HG03066 (cell line): Measurements from ENCODE around the gene RRP9.

Source experiments
- ATAC-seq: cut with Tn5 transposase; IDR thresholded peaks from one replicate; pipeline ENCODE4 v1.9.1; 2021; ENCODE audit warnings: low read depth; ENCODE audit not compliant: unreplicated experiment

The RRP9 gene

GRCh38 chr3:51971350-51971749, 29.6 kb upstream of the RRP9 start:
- no peak for ATAC-seq

- ATAC-seq, result no peak
Observed at GRCh38 chr3:51970606-51971300, 29.0 kb upstream of the RRP9 start.

GRCh38 chr3:51969841-51970240, 28.1 kb upstream of the RRP9 start:
- no peak for ATAC-seq

- no peak for ATAC-seq
Observed at GRCh38 chr3:51968883-51969678, 27.4 kb upstream of the RRP9 start.

GRCh38 chr3:51968170-51968775, 26.6 kb upstream of the RRP9 start:
- ATAC-seq, result no peak

- peak; percentile 56 for ATAC-seq
Observed at GRCh38 chr3:51967384-51968169, 25.9 kb upstream of the RRP9 start, which contains the start of gene PCBP4. Gene PCBP4 (minus strand): TSS chr3:51967454. CDS start chr3:51961240, 6,214 bp downstream.

- peak; percentile 20 for ATAC-seq
Observed at GRCh38 chr3:51966922-51967383, 25.2 kb upstream of the RRP9 start.

- ATAC-seq, result no peak
Observed at GRCh38 chr3:51966486-51966885, 24.8 kb upstream of the RRP9 start.

GRCh38 chr3:51966016-51966415, 24.3 kb upstream of the RRP9 start:
- ATAC-seq, result no peak

GRCh38 chr3:51964521-51964920, 22.8 kb upstream of the RRP9 start:
- no peak for ATAC-seq

- no peak for ATAC-seq
Observed at GRCh38 chr3:51963951-51964451, 22.3 kb upstream of the RRP9 start.

- ATAC-seq, result no peak
Observed at GRCh38 chr3:51962854-51963530, 21.3 kb upstream of the RRP9 start.

GRCh38 chr3:51961602-51962569, 20.2 kb upstream of the RRP9 start:
- ATAC-seq, result no peak

- ATAC-seq, result no peak
Observed at GRCh38 chr3:51961011-51961410, 19.3 kb upstream of the RRP9 start.

- no peak for ATAC-seq
Observed at GRCh38 chr3:51960386-51960785, 18.7 kb upstream of the RRP9 start.

GRCh38 chr3:51959651-51960050, 17.9 kb upstream of the RRP9 start:
- no peak for ATAC-seq

- ATAC-seq, result no peak
Observed at GRCh38 chr3:51958603-51959521, 17.2 kb upstream of the RRP9 start.
